Dedifferentiated amniotic fluid mesenchymal stem cell (primary cell): ENCODE results near the gene APOC4.
A peak's percentile ranks its signal among the peaks of the same experiment; 100 is the strongest.
"Not testable (repeated sequence)": the region's sequence is repeated elsewhere in the genome, so short reads cannot be mapped to it uniquely, and the experiment has no call there.

Experiments used
- DNase-seq: peaks from one replicate; pipeline ENCODE4 v3.0.0-alpha.2; 2016; ENCODE audit errors: extremely low spot score

APOC4 gene

DNA sequence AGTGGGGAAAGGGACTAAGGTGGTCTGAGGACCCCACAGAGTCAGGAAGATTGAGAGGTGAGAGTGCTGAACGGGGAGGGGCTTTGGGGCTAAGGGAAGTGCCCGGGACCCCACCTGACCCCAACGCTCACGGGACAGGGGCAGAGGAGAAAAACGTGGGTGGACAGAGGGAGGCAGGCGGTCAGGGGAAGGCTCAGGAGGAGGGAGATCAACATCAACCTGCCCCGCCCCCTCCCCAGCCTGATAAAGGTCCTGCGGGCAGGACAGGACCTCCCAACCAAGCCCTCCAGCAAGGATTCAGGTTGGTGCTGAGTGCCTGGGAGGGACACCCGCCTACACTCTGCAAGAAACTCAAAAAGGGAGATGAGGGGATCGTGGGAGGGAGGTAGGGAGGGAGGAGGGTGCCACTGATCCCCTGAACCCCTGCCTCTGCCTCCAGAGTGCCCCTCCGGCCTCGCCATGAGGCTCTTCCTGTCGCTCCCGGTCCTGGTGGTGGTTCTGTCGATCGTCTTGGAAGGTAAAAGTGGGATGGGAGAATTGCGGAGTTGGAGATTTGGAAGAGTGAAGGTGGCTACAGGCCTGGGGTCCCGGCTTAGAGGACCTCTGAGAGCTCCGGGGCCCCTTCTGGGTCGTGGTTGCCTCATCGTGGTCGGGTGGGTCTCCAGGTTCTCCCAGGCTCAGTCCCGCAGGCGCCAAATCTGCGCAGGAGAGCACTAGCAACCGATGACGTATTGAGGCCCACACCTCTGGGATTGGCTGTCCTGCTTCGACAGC, 27.4 kb upstream of the APOC4 start, which contains the start of gene APOC1:
APOC1 (plus strand) TSS at position 176 of the 774 bp plus-strand sequence; CDS start at position 460, 284 bp downstream.
- DNase-seq: peak; percentile 80

- DNase-seq: no peak
Measured at GRCh38 chr19:44924243-44924725, 17.8 kb upstream of the APOC4 start.

GRCh38 chr19:44925114-44925891, 16.7 kb upstream of the APOC4 start:
- DNase-seq: no peak

GRCh38 chr19:44926245-44927077, 15.6 kb upstream of the APOC4 start:
- not testable (repeated sequence) for DNase-seq

GRCh38 chr19:44927746-44928145, 14.3 kb upstream of the APOC4 start:
- no peak for DNase-seq

- no peak for DNase-seq
Measured at GRCh38 chr19:44930088-44930487, 11.9 kb upstream of the APOC4 start.

GRCh38 chr19:44931541-44931940, 10.5 kb upstream of the APOC4 start:
- DNase-seq: no peak

DNA sequence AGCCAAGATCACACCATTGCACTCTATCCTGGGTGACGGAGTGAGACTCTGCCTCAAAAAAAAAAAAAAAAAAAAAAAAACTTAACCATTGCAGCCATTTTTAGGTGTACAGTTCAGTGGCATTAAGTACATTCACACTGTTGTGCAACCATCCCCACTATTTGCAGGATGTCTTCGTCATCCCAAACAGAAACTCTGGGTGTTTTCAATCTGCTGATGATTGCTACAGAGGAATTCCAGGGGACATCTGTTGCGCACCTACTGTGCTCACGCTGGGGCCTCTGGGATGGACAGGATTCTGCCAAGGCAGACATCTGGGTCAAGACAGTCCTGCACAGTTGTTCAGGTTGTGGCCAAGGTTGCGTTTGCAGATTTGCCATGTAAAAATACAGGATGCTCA, 2.4 kb upstream of the APOC4 start:
- no peak for DNase-seq

DNA sequence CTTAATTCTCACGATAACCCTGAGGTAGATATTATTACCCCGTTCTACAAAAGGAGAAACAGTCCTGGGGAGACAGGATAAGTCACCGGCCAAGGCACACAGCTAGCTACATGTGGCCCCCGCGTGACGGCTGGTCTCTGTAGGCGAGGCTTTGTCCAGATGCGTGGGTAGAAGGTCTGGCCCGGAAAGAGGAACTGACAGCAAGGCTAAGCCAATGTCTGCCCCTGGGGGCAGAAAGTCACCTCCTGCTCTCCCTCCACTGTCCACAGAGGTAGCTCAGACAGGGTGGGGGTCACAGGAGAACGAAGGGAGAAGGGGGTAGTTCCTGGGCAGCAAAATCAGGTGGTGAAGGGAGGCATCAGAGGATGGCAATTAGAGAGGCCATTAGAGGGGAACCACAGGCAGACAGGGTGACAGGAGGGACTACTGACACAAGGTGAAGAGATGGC, 1.8 kb downstream of the APOC4 start:
- no peak for DNase-seq

- no peak for DNase-seq
Measured at GRCh38 chr19:44947041-44947581, 5.1 kb downstream of the APOC4 start.

DNA sequence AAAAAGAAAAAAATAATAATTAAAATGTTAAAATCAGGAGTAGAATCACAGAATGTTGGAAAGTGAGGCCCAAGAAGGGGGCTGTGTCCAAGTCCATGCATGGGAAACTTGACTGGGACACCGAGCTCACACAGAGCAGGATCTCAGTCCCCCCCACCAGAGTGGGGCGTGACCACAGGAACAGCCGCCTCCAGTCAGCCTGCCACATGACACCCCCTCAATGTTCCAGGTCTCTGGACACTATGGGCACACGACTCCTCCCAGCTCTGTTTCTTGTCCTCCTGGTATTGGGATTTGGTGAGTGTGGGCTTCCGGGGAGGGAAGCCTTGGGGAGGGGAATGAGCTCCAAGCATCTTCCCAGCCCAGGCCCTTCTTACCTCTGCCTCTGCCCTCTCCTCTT, 6.2 kb downstream of the APOC4 start:
- DNase-seq: no peak

DNA sequence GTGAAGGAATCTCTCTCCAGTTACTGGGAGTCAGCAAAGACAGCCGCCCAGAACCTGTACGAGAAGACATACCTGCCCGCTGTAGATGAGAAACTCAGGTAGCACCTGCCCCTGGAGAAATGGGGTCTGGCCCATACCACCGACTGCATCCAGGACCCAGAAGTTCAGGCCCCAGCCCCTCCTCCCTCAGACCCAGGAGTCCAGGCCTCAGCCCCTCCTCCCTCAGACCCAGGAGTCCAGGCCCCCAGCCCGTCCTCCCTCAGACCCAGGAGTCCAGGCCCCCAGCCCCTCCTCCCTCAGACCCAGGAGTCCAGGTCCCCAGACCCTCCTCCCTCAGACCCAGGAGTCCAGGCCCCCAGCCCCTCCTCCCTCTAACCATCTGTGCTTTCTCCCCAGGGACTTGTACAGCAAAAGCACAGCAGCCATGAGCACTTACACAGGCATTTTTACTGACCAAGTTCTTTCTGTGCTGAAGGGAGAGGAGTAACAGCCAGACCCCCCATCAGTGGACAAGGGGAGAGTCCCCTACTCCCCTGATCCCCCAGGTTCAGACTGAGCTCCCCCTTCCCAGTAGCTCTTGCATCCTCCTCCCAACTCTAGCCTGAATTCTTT, 6.8 kb downstream of the APOC4 start:
- DNase-seq: no peak

- no peak for DNase-seq
Measured at GRCh38 chr19:44949550-44949949, 7.5 kb downstream of the APOC4 start.

GRCh38 chr19:44951179-44952159, 9.4 kb downstream of the APOC4 start:
- peak; percentile 81 for DNase-seq

DNA sequence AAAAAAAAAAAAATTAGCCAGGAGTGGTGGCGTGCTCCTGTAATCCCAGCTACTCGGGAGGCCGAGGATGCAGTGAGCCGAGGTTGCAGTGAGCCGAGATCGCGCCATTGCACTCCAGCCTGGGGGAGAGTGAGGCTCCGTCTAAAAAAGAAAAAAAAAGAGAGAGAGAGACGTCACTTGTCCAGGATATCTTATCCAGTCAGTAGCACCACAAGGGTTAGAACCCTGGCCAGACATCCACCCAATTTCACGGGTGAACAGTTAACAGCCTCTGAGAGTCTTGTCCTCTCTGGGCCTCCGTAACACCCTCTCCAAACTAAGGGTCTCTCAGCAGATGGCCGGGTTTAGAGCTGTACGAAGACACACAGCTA, 12.2 kb downstream of the APOC4 start:
- DNase-seq: no peak

DNA sequence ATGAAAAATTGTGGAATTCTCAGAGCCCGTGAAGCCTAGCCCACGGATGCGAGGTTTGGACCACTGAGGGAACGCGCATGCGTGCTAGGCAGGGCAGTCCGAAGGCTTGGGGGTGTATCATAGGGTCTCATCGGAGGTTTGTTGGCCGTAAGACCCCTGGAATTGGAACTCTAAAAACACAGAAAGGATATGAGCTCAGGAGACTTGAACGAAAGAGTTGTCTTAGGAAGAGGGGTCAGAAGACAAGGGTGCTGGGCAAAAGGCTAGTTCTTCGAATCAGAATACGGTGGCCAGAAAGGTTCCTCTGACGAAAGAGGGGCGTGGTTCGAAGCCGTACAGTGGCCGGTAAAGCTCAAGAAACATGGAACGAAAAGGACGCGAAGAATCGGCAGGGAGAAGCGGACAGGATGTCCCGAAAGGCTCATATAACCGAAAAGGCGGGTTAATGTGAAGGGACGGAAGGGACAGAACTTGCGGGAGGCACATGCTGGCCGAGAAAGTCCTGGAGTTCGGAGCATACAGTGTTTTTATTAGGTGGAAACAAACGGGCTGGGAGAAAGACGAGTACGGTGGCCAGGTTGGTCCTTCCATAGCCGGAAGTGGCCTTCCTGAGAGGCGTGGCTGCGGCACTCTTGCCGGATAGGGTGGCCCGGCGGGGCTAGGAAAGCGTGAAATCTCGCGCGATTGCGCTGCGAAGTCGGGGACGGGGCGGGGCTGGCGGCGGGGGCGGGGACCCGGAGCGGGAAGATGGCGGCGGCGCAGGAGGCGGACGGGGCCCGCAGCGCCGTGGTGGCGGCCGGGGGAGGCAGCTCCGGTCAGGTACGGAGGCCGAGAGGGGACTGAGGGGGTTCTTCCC, 12.8 kb downstream of the APOC4 start, which contains the start of gene CLPTM1:
CLPTM1 (plus strand) TSS at position 732 of the 856 bp plus-strand sequence; CDS start at position 748, 16 bp downstream.
- DNase-seq: peak; percentile 96

GRCh38 chr19:44955505-44956439, 13.7 kb downstream of the APOC4 start:
- no peak for DNase-seq

DNA sequence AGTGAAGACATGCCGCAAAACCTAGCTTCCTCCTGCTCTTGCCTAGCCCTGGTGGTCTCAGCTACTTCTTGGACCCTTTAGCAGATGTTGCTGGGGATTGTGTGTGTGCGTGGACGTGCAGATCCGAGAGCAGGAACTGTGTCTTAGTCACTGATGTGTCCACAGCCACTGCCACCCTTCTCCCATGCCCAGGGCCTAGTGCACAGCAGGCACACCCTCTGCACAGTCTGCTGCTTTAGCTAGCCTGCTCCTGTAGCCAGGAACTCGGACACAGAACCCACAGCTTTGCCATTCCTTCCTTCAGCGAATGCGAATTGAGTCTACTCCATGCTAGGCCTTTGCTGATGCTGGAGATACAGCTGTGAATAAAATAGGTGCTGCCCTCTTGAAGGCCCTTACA, 15.5 kb downstream of the APOC4 start:
- no peak for DNase-seq
